ENCODE data around the gene LEFTY1.
A peak's percentile ranks its signal among the peaks of the same experiment; 100 is the strongest.

The LEFTY1 gene

DNA sequence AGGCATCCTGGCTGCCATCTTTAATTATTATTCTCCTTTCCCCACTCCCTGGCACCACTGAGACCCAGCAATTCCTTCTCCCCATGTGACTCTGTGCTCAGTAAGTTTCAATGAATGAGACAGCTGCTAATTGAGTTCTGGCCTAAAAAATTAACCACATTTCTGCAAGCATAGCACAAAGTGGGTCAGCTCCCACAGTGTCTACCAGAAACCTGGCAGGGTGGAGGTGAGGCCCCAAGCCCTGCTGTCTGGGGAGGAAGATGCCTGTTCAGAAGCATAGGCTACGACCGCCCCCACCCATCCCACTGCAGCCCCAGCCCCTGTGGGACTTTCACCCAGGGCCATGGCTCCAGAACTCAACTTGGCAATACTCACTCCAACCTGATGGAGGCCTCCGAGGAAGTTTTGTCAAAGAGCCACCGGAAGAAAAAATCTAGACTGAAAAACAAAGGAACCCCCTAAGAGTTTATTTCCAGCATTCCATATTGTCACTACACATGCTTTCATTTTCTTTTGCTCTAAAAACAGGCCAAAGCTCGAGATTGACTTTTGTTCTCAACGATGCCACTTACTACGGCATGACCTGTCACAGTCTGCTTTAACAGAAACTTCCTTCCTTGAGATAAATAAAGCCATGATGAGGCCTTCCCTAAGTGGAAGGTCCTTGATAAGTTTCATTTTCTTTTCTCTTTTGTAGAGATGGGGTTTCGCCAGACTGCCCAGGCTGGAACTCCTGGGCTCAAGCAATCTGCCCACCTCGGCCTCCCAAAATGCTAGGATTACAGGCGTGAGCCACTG is 33.2 kb downstream of the LEFTY1 start:
- TF ChIP-seq, protein P1, sequence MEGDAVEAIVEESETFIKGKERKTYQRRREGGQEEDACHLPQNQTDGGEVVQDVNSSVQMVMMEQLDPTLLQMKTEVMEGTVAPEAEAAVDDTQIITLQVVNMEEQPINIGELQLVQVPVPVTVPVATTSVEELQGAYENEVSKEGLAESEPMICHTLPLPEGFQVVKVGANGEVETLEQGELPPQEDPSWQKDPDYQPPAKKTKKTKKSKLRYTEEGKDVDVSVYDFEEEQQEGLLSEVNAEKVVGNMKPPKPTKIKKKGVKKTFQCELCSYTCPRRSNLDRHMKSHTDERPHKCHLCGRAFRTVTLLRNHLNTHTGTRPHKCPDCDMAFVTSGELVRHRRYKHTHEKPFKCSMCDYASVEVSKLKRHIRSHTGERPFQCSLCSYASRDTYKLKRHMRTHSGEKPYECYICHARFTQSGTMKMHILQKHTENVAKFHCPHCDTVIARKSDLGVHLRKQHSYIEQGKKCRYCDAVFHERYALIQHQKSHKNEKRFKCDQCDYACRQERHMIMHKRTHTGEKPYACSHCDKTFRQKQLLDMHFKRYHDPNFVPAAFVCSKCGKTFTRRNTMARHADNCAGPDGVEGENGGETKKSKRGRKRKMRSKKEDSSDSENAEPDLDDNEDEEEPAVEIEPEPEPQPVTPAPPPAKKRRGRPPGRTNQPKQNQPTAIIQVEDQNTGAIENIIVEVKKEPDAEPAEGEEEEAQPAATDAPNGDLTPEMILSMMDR (IDR thresholded peaks at IDR 0.05): no peak
- Mint-ChIP-seq H3K27me3 (ENCODE audit: low read depth, poor library complexity) (peaks cover 6% of the 10 kb centered on the region), H3K4me3 (no peak overlapping the region), H3K36me3 (ENCODE audit: low read depth) (peaks cover 46% of the 10 kb centered on the region), H3K9me3 (peaks cover 13% of the 10 kb centered on the region), H3K27ac (no peak overlapping the region), H3K4me1 (peaks cover 5% of the 10 kb centered on the region)
- no peak for DNase-seq

DNA sequence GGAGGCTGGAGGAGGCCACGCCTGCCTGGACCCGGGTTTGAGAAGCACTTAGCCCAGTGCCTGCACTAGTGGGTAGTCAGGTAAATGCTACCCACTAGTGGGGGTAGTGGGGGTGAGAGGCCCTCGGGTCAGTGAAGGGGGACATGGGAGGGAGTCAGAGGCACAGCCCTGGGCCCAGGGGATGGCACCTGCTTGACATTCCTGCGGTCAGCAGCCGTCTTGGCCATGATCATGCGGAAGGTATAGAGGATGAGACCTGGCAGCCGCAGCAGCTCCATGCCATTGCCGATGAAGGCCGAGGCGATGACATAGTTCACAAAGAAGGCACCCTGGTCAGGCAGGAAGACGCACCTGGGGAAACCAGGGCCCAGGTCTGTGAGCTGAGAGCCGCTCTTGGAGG is 35.5 kb downstream of the LEFTY1 start:
- peaks cover 61% of the 10 kb centered on the region for H3K36me3 Mint-ChIP-seq (ENCODE audit: low read depth)
- no peak for DNase-seq
- H3K4me1 Mint-ChIP-seq: peaks cover 24% of the 10 kb centered on the region
- no peak overlapping the region for H3K4me3 Mint-ChIP-seq
- peaks cover 6% of the 10 kb centered on the region for H3K27me3 Mint-ChIP-seq (ENCODE audit: low read depth, poor library complexity)
- no peak overlapping the region for H3K27ac Mint-ChIP-seq
- TF ChIP-seq, protein P1 (IDR thresholded peaks at IDR 0.05): no peak
- H3K9me3 Mint-ChIP-seq: peaks cover 26% of the 10 kb centered on the region

DNA sequence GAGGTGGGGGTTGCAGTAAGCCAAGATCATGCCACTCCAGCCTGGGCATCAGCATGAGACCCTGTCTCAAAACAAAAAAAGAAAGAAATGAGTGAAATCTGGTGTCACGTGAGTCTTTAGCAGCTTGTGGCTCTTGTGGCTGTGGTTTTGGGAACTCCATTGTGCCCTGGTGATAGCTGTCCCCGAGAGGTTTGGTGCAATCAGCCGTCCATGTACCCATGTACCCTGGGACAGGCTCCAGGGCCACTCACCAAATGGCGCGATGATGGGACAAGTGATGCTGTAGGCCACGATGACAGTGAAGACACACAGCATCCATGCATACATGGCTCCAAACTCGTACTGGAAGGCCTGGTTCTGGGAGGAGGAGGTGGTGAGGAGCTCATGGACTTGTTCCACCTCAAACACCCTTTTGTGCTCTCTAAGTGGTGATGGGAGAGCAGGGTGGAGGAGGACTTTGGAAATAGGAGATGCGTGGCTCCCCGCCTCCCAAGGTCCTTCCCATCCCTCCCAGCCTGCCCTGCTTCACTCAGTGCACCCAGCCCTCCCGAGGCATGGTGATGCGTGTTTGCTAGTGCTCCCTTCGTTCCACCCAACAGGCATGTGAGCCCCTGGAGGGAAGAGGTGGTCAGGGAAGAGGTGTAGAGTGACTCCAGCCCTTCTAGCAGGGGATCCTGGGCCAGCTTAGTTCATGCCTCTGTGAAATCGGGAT is 36.4 kb downstream of the LEFTY1 start:
- Mint-ChIP-seq H3K27me3 (ENCODE audit: low read depth, poor library complexity) (peaks cover 6% of the 10 kb centered on the region), H3K9me3 (peaks cover 26% of the 10 kb centered on the region), H3K27ac (no peak overlapping the region), H3K4me3 (peak overlapping the region; percentile 23), H3K4me1 (peaks cover 32% of the 10 kb centered on the region), H3K36me3 (ENCODE audit: low read depth) (peaks cover 61% of the 10 kb centered on the region)
- TF ChIP-seq, protein P1 (IDR thresholded peaks at IDR 0.05): no peak
- no peak for DNase-seq

DNA sequence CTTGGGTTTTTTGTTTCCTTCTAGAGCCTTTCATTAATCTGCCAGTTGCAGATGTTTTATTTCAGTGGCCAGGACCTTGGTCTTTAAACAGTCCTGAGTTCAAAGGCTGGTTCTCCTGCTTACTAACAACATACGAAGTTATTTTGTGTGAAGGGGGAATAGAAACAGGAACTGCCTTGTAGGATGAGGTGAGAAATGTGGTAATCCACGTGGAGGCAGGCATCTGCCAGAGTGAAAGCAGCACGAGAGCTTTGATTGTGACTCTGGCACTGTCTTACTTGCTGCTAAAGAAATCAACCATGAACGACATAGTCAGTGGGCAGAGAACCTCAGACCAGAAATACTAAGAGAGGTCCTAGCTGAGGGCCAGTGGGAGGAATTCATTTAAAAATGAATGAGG is 37.1 kb downstream of the LEFTY1 start:
- Mint-ChIP-seq H3K27ac (peak overlapping the region; percentile 66), H3K4me1 (peaks cover 33% of the 10 kb centered on the region), H3K27me3 (ENCODE audit: low read depth, poor library complexity) (peaks cover 6% of the 10 kb centered on the region), H3K36me3 (ENCODE audit: low read depth) (peaks cover 61% of the 10 kb centered on the region), H3K4me3 (no peak overlapping the region), H3K9me3 (peaks cover 26% of the 10 kb centered on the region)
- DNase-seq: no peak
- TF ChIP-seq, protein P1 (IDR thresholded peaks at IDR 0.05): no peak

DNA sequence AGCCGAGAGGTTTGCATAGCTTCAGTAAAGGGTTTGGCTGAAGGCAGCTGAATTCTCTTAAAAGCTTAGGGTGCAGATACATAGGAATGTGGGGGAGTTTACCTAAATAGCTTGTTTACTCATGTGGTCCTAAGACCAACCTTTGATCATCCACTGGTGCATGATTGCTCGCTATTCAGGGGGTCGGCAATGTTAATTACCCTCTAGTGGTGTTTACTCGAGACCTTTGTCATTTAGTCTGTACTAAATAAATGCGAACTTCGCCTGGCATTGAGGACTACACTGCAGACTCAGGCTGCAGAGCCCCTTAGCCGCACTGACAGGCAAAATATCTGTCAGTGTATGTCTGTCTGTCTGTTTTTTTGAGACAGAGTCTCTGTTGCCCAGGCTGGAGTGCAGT is 38.6 kb downstream of the LEFTY1 start:
- Mint-ChIP-seq H3K4me3 (no peak overlapping the region), H3K36me3 (ENCODE audit: low read depth) (peaks cover 56% of the 10 kb centered on the region), H3K4me1 (peaks cover 45% of the 10 kb centered on the region), H3K27me3 (ENCODE audit: low read depth, poor library complexity) (peaks cover 6% of the 10 kb centered on the region), H3K9me3 (peaks cover 26% of the 10 kb centered on the region), H3K27ac (no peak overlapping the region)
- no peak for DNase-seq
- TF ChIP-seq, protein P1 (IDR thresholded peaks at IDR 0.05): no peak

Measured in nephron progenitor cell (in vitro differentiated cells).